HepG2 (cell line): Measurements from ENCODE around the gene AFTPH. TPM values are rescaled to one million over a fixed set of nuclear protein-coding genes. Genes with fewer than 3 reads are reported as not detected.

Source experiments
- ASH2L ChIP-seq: fragments of 300-600, 200-600 bp; sonication (generic); IDR thresholded peaks from 2 replicates; pipeline ENCODE4 v1.7.0; 2017; ENCODE audit warnings: low read depth, mild to moderate bottlenecking, moderate library complexity, mixed read lengths, low read length; ENCODE audit not compliant: insufficient read length
- ATF2 ChIP-seq: sonication (generic); formaldehyde crosslinking; IDR thresholded peaks from 2 replicates; pipeline ENCODE4 v1.4.0; 2020; ENCODE audit warnings: missing genetic modification reagents
- ATF7-NPFF ChIP-seq: sonication (generic); formaldehyde crosslinking; IDR thresholded peaks from 2 replicates; pipeline ENCODE4 v1.8.1; 2023; ENCODE audit warnings: mild to moderate bottlenecking, low read depth, missing genetic modification reagents, moderate library complexity
- DBP ChIP-seq: sonication (generic); formaldehyde crosslinking; IDR thresholded peaks from 2 replicates; pipeline ENCODE4 v1.4.0; 2020; ENCODE audit warnings: missing genetic modification reagents; ENCODE audit errors: not compliant biosample characterization
- GRHL1 ChIP-seq: sonication (generic); formaldehyde crosslinking; conservative IDR thresholded peaks from 2 replicates; pipeline ENCODE4 v1.8.0; 2022; ENCODE audit warnings: missing genetic modification reagents
- GTF2F1 ChIP-seq: fragments of 150-350 bp; IDR thresholded peaks from 2 replicates; pipeline ENCODE4 v1.6.1; 2014; ENCODE audit warnings: low read length
- HDAC2 ChIP-seq: sonication (generic); formaldehyde crosslinking; IDR thresholded peaks from 2 replicates; pipeline ENCODE4 v1.4.0; 2020; ENCODE audit warnings: missing genetic modification reagents
- KLF12 ChIP-seq: sonication (generic); formaldehyde crosslinking; IDR thresholded peaks from 2 replicates; pipeline ENCODE4 v1.4.0; 2020; ENCODE audit warnings: missing genetic modification reagents, borderline replicate concordance
- MATR3 ChIP-seq: sonication (generic); formaldehyde crosslinking; IDR thresholded peaks from 2 replicates; pipeline ENCODE4 v1.4.0; 2020; ENCODE audit warnings: missing genetic modification reagents
- NR2C2 ChIP-seq: sonication (generic); formaldehyde crosslinking; IDR thresholded peaks from 2 replicates; pipeline ENCODE4 v1.4.0; 2020; ENCODE audit warnings: missing genetic modification reagents, mild to moderate bottlenecking, moderate library complexity, borderline replicate concordance
- NR2F2 ChIP-seq: IDR thresholded peaks from 2 replicates; pipeline ENCODE4 v1.6.1; 2012; ENCODE audit warnings: low read depth, inconsistent platforms, borderline replicate concordance
- POLR2AphosphoS2 ChIP-seq: IDR thresholded peaks from 2 replicates; pipeline ENCODE4 v1.6.1; 2011; ENCODE audit warnings: low read depth, low read length, improper control_type of control experiment
- POLR2AphosphoS5 ChIP-seq: IDR thresholded peaks from 2 replicates; pipeline ENCODE4 v1.6.1; 2012; ENCODE audit warnings: low read depth, low read length
- REXO4 ChIP-seq: sonication (generic); formaldehyde crosslinking; IDR thresholded peaks from 2 replicates; pipeline ENCODE4 v1.8.0; 2022; ENCODE audit warnings: missing genetic modification reagents, mild to moderate bottlenecking, borderline replicate concordance
- RNF2 ChIP-seq: fragments of 450-650 bp; conservative IDR thresholded peaks from 2 replicates; pipeline ENCODE4 v1.6.1; 2016; ENCODE audit warnings: low read depth
- SIX4 ChIP-seq: sonication (generic); formaldehyde crosslinking; IDR thresholded peaks from 2 replicates; pipeline ENCODE4 v1.4.0; 2020; ENCODE audit warnings: missing genetic modification reagents
- SNAI1 ChIP-seq: sonication (generic); formaldehyde crosslinking; IDR thresholded peaks from 2 replicates; pipeline ENCODE4 v1.5.0; 2020; ENCODE audit warnings: mild to moderate bottlenecking, missing genetic modification reagents, borderline replicate concordance
- STAG1 ChIP-seq: sonication (generic); formaldehyde crosslinking; IDR thresholded peaks from 2 replicates; pipeline ENCODE4 v1.4.0; 2020; ENCODE audit warnings: missing genetic modification reagents
- TMF1 ChIP-seq: sonication (generic); formaldehyde crosslinking; IDR thresholded peaks from 2 replicates; pipeline ENCODE4 v1.8.1; 2022; ENCODE audit warnings: low read depth, missing genetic modification reagents
- ZFP36L2 ChIP-seq: sonication (generic); formaldehyde crosslinking; IDR thresholded peaks from 2 replicates; pipeline ENCODE4 v1.4.0; 2020; ENCODE audit warnings: missing genetic modification reagents
- ZFX ChIP-seq: sonication (generic); formaldehyde crosslinking; IDR thresholded peaks from 2 replicates; pipeline ENCODE4 v1.4.0; 2020; ENCODE audit warnings: mild to moderate bottlenecking, low read depth, missing genetic modification reagents, moderate library complexity
- ZNF121 ChIP-seq: sonication (generic); formaldehyde crosslinking; IDR thresholded peaks from 2 replicates; pipeline ENCODE4 v1.5.0; 2020; ENCODE audit warnings: mild to moderate bottlenecking, missing genetic modification reagents
- ZNF260 ChIP-seq: sonication (generic); formaldehyde crosslinking; IDR thresholded peaks from 2 replicates; pipeline ENCODE4 v1.4.0; 2020; ENCODE audit warnings: missing genetic modification reagents, low read depth, mild to moderate bottlenecking, borderline replicate concordance
- ZNF605 ChIP-seq: sonication (generic); formaldehyde crosslinking; IDR thresholded peaks from 2 replicates; pipeline ENCODE4 v1.8.0; 2022; ENCODE audit warnings: mild to moderate bottlenecking, missing genetic modification reagents
- polyA plus RNA-seq, 8 experiments: library from polyadenylated mRNA; depleted of rRNA in 3 of 8; stranded (reverse) in 7 of 8; unstranded in 1 of 8; fragments of >200 nt; fragmentation: Illumina TruSeq in 4 of 8; extraction: Trizol in 4 of 8; gene quantifications; 2 replicates each; pipeline versions ENCODE4 v1.2.1 to v1.2.3, GENCODE V29; 2011 to 2016; ENCODE audit warnings: low read depth in 4 of 8, missing spikeins in 1 of 8, mixed read lengths in 1 of 8; ENCODE audit not compliant: insufficient read depth in 1 of 8
- total RNA-seq, 5 experiments: library from RNA; depleted of rRNA; stranded (reverse); fragments of >200 nt; fragmentation: Illumina TruSeq; extraction: Trizol; gene quantifications; 2 replicates each; pipeline ENCODE4 v1.2.3, GENCODE V29; 2016; ENCODE audit warnings: low read depth in 1 of 5

AFTPH gene
- total and polyA plus RNA-seq, 2 of the 13 experiments (the other 11 are each of a cell fraction or from before 2014, with no cell fraction given), result 27.5 to 36.8 TPM

GRCh38 chr2:64523666-64524603, at the start of gene AFTPH (continued):
- TF ChIP-seq MATR3 (no peak), SIX4 (CRISPR knock-in tag) (no peak), KLF12 (CRISPR knock-in tag) (no peak), ZNF121 (0 out of 2 replicates have a peak, but pooled peaks have one; percentile 2), ZFX (CRISPR knock-in tag) (peak; percentile 91; the same call in 1 of the 2 replicates), ASH2L (peak; percentile 96), ZNF260 (no peak), POLR2AphosphoS2 (no peak), GTF2F1 (no peak; the same call in 1 of the 2 replicates), TMF1 (CRISPR knock-in tag) (no peak), DBP (CRISPR knock-in tag) (no peak), HDAC2 (CRISPR knock-in tag) (0 out of 2 replicates have a peak, but pooled peaks have one; percentile 65), ZFP36L2 (no peak), NR2C2 (CRISPR knock-in tag) (peak; percentile 93), REXO4 (no peak), ATF7-NPFF (CRISPR knock-in tag) (no peak), STAG1 (CRISPR knock-in tag) (0 out of 2 replicates have a peak, but pooled peaks have one; percentile 10), NR2F2 (peak; percentile 35; the same call in 1 of the 2 replicates), ZNF605 (CRISPR knock-in tag) (peak; percentile 83), SNAI1 (CRISPR knock-in tag) (peak; percentile 78; the same call in 1 of the 2 replicates), GRHL1 (CRISPR knock-in tag) (no peak), ATF2 (CRISPR knock-in tag) (peak; percentile 60; the same call in 1 of the 2 replicates), RNF2 (no peak), POLR2AphosphoS5 (peak; percentile 96)
